Loucy (cell line): ENCODE measurements around the gene FSIP1.
A peak's percentile ranks its signal among the peaks of the same experiment; 100 is the strongest.

Experiments used
- H2AFZ ChIP-seq: fragments of 200-600 bp; sonication (generic); 2 replicates; pipeline ENCODE4 v1.6.0; 2016; ENCODE audit warnings: antibody characterized with exemption, mild to moderate bottlenecking, low read length, moderate library complexity
- H3F3A ChIP-seq: fragments of 200-600 bp; 2 replicates; pipeline ENCODE4 v1.6.0; 2016; ENCODE audit warnings: antibody characterized with exemption, low read depth, mild to moderate bottlenecking
- H3K27me3 ChIP-seq: fragments of 200-600 bp; sonication (generic); 2 replicates; pipeline ENCODE4 v1.6.1; 2014; ENCODE audit warnings: low read length, mild to moderate bottlenecking; ENCODE audit not compliant: insufficient read depth, poor library complexity, severe bottlenecking
- H3K36me3 ChIP-seq: fragments of 200-600 bp; sonication (generic); 2 replicates; pipeline ENCODE4 v1.6.1; 2016; ENCODE audit warnings: low read length; ENCODE audit not compliant: insufficient read depth
- H3K4me1 ChIP-seq: fragments of 200-600 bp; sonication (generic); 2 replicates; pipeline ENCODE4 v1.5.1; 2014; ENCODE audit warnings: low read length, mild to moderate bottlenecking; ENCODE audit not compliant: insufficient read depth, poor library complexity, severe bottlenecking
- H3K4me2 ChIP-seq: fragments of 200-600 bp; sonication (generic); 2 replicates; pipeline ENCODE4 v1.6.0; 2014; ENCODE audit warnings: antibody characterized with exemption, low read length, low read depth, mild to moderate bottlenecking; ENCODE audit not compliant: poor library complexity, severe bottlenecking
- H3K4me3 ChIP-seq: fragments of 200-600 bp; sonication (generic); 2 replicates; pipeline ENCODE4 v1.5.1; 2014; ENCODE audit warnings: low read length, mild to moderate bottlenecking, mixed read lengths; ENCODE audit not compliant: poor library complexity, severe bottlenecking
- H3K79me2 ChIP-seq: fragments of 200-600 bp; sonication (generic); 2 replicates; pipeline ENCODE4 v1.6.1; 2014; ENCODE audit warnings: low read length; ENCODE audit not compliant: insufficient read depth
- H3K9ac ChIP-seq: fragments of 200-600 bp; sonication (generic); 2 replicates; pipeline ENCODE4 v1.6.0; 2014; ENCODE audit warnings: mild to moderate bottlenecking, low read depth, low read length, moderate library complexity; ENCODE audit not compliant: poor library complexity, severe bottlenecking
- H3K9me2 ChIP-seq: fragments of 200-600 bp; sonication (generic); replicated peaks from 2 replicates; pipeline ENCODE4 v1.6.1; 2016; ENCODE audit warnings: low read depth, low read length, mixed read lengths
- H3K9me3 ChIP-seq: fragments of 200-600 bp; sonication (generic); 2 replicates; pipeline ENCODE4 v1.6.1; 2014; ENCODE audit warnings: mild to moderate bottlenecking, antibody characterized with exemption, low read length, low read depth; ENCODE audit not compliant: insufficient read depth
- H4K20me1 ChIP-seq: fragments of 200-600 bp; sonication (generic); 2 replicates; pipeline ENCODE4 v1.6.0; 2014; ENCODE audit warnings: antibody characterized with exemption, low read length, mild to moderate bottlenecking; ENCODE audit not compliant: insufficient read depth, poor library complexity, severe bottlenecking
- CTCF ChIP-seq: fragments of 200-600 bp; sonication (generic); conservative IDR thresholded peaks from 2 replicates; pipeline ENCODE4 v1.5.1; 2014; ENCODE audit warnings: mild to moderate bottlenecking, antibody characterized with exemption, low read length
- EZH2phosphoT487 ChIP-seq: fragments of 200-600 bp; IDR thresholded peaks from 2 replicates; pipeline ENCODE4 v1.6.1; 2018; ENCODE audit warnings: antibody characterized with exemption, mild to moderate bottlenecking, moderate library complexity, borderline replicate concordance

FSIP1 gene

GRCh38 chr15:39776068-39776467, 6.6 kb downstream of the FSIP1 start:
- Histone ChIP-seq H3K27me3 (no peaks in the 10 kb centered on the region), H3K4me3 (no peak overlapping the region), H4K20me1 (no peaks in the 10 kb centered on the region), H3K79me2 (no peaks in the 10 kb centered on the region), H3K9me3 (no peaks in the 10 kb centered on the region), H3K4me1 (peaks cover 53% of the 10 kb centered on the region), H2AFZ (no peak overlapping the region), H3K9ac (no peak overlapping the region), H3K9me2 (no peaks in the 10 kb centered on the region), H3K4me2 (peak overlapping the region; percentile 69), H3K36me3 (no peaks in the 10 kb centered on the region), H3F3A (no peaks in the 10 kb centered on the region)
- no peak for TF ChIP-seq EZH2phosphoT487
- no peak for TF ChIP-seq CTCF

GRCh38 chr15:39774688-39775267, 7.9 kb downstream of the FSIP1 start:
- no peaks in the 10 kb centered on the region for H3K27me3 ChIP-seq
- H4K20me1 ChIP-seq: no peaks in the 10 kb centered on the region
- peak overlapping the region; percentile 49 for H3K9ac ChIP-seq
- H3K4me1 ChIP-seq: peaks cover 58% of the 10 kb centered on the region
- H3K9me2 ChIP-seq: no peaks in the 10 kb centered on the region
- no peak for TF ChIP-seq CTCF
- TF ChIP-seq EZH2phosphoT487: no peak
- H3K4me3 ChIP-seq: peak overlapping the region; percentile 57
- no peaks in the 10 kb centered on the region for H3K79me2 ChIP-seq
- H2AFZ ChIP-seq: peak overlapping the region; percentile 57
- H3K4me2 ChIP-seq: peak overlapping the region; percentile 69
- no peaks in the 10 kb centered on the region for H3K9me3 ChIP-seq
- H3K36me3 ChIP-seq: no peaks in the 10 kb centered on the region
- H3F3A ChIP-seq: no peaks in the 10 kb centered on the region

- Histone ChIP-seq H3K4me1 (peaks cover 37% of the 10 kb centered on the region), H4K20me1 (no peaks in the 10 kb centered on the region), H3K9ac (peak overlapping the region; percentile 28), H3K4me3 (peak overlapping the region; percentile 30), H3K9me3 (no peaks in the 10 kb centered on the region), H3K27me3 (no peaks in the 10 kb centered on the region), H3K36me3 (no peaks in the 10 kb centered on the region), H3K4me2 (peak overlapping the region; percentile 56), H2AFZ (peak overlapping the region; percentile 62), H3K9me2 (no peaks in the 10 kb centered on the region), H3K79me2 (no peaks in the 10 kb centered on the region), H3F3A (no peaks in the 10 kb centered on the region)
- TF ChIP-seq EZH2phosphoT487 (no peak), CTCF (no peak)
Observed at GRCh38 chr15:39770748-39771689, 11.6 kb downstream of the FSIP1 start.
